ENCODE results near the gene VIM.
"Not testable (repeated sequence)": the region's sequence is repeated elsewhere in the genome, so short reads cannot be mapped to it uniquely, and the experiment has no call there.

Gene VIM

GRCh38 chr10:17256627-17257026, 28.6 kb downstream of the VIM start:
- no peak for DNase-seq (ENCODE audit: low read depth)

GRCh38 chr10:17257466-17258321, 29.7 kb downstream of the VIM start:
- DNase-seq (ENCODE audit: low read depth), result peak; percentile 77

GRCh38 chr10:17262502-17262901, 34.5 kb downstream of the VIM start:
- no peak for DNase-seq (ENCODE audit: low read depth)

DNA sequence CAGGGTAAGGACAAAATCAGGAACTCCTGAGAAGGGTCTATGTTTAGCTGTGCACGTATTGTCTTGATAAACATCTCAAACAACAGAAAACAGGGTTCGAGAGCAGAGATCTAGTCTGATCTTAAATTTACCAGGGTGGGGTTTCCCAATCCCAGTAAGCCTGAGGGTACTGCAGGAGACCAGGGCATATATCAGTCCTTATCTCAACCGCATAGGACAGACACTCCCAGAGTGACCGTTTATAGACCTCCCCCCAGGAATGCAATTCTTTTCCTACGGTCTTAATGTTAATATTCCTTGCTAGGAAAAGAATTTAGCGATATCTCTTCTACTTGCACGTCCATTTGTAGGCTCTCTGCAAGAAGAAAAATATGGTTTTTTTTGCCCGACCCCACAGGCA, 35.5 kb downstream of the VIM start:
- no peak for DNase-seq (ENCODE audit: low read depth)

- DNase-seq (ENCODE audit: low read depth), result no peak
Observed at GRCh38 chr10:17265468-17265867, 37.4 kb downstream of the VIM start.

GRCh38 chr10:17266549-17266948, 38.5 kb downstream of the VIM start:
- not testable (repeated sequence) for DNase-seq (ENCODE audit: low read depth)

- no peak for DNase-seq (ENCODE audit: low read depth)
Observed at GRCh38 chr10:17272648-17273047, 44.6 kb downstream of the VIM start.

DNA sequence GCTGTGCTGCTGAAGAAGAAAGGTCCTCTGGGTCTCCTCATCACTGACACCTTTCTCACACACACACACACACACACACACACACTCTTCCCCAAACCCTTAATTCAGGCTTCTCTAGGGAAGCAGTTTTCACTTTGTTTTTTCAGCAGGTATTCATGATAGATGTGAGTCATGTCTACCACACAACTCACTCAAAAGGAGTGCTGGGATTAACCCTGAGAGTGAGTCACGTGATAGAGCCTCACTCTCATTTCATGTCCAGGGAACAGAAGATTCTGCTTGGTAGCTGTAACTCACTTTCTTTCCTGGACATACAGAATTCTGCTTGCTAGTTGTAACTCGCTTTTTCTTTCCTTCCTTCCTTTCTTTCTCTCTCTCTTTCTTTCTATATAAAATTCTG, 45.4 kb downstream of the VIM start:
- DNase-seq (ENCODE audit: low read depth), result peak; percentile 33

DNA sequence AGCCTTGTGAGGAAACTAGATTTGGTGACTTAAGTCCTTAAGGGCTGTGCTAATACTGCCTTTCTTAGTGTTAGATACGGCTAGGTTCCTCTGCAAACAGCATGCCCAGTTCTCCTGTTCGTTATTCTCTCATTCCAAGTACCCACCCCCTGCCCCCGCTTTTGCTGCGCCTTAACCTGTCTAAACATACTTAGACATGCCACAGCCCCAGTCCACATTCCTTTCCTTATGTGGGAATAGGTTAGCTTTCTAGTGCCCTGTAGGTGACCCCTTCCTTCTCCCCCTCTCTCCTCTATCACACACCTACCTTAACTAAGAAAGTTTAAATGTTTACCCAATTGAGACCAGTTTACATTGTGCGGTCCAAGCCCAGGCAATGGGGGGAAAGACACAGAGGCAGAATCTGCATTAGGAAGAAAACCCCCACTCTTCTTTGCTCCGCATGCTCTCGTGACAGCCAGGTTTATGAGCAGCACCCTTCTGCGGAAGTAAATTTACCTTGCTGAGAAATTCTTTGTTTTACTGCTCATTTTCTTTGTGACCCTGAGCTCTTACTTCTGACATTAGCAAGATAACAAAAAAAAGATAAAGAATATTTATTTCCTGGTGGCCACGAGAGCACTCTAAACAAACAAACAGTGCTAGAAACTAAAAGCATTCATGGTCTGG, 48.8 kb downstream of the VIM start:
- no peak for DNase-seq (ENCODE audit: low read depth)

DNA sequence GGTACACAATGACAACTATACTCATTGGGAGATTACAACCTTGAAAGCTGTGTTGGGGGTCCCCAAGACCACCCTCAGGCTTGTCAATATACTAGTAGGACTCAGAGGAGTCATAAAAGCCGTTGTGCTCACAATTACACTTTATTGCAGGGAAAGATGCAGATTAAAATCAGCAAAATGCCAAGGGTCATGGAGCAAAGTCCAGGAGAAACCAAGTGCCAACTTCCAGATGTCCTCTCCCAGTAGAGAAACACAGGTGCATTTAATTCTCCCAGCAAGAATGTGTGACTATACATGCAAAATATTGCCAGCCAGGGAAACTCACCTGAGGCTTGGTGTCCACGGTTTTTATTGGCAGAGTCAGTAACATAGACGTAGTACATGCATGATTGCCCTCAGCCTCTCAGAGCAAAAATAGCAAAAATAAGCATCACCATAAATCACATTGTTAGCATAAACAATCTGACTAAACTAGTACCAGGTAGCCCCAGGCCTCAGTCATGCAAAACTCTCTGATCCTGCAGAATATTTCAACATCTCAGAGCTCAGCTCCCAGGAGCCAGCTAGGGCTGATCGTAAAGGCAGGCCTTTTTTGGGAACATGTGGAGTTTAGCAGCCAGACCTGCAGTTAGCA, 50.7 kb downstream of the VIM start:
- DNase-seq (ENCODE audit: low read depth), result no peak

GRCh38 chr10:17282311-17282710, 54.3 kb downstream of the VIM start:
- no peak for DNase-seq (ENCODE audit: low read depth)

- DNase-seq (ENCODE audit: low read depth), result no peak
Observed at GRCh38 chr10:17286562-17287550, 58.8 kb downstream of the VIM start.

Data from fibroblast of the conjunctiva (primary cell).